Activated naive CD8-positive, alpha-beta T cell treated with anti-CD3 and anti-CD28 coated beads, Interleukin-2, amount 50 U/mL, for 24 hours (primary cell): ENCODE measurements around the gene PEX3.
A peak's percentile ranks its signal among the peaks of the same experiment; 100 is the strongest.

Experiments
- ATAC-seq: fragments of 150-1000 bp; cut with Tn5 transposase; one replicate; pipeline ENCODE4 v1.10.0; 2021
- DNase-seq: peaks from one replicate; pipeline ENCODE4 v3.0.0; 2021
- H3K27ac Mint-ChIP-seq: one replicate; pipeline ENCODE4 v1.8.0; 2021; ENCODE audit warnings: mild to moderate bottlenecking, mixed read lengths
- H3K27me3 Mint-ChIP-seq: one replicate; pipeline ENCODE4 v1.8.0; 2021; ENCODE audit warnings: mixed read lengths
- H3K36me3 Mint-ChIP-seq: one replicate; pipeline ENCODE4 v1.8.0; 2021; ENCODE audit warnings: low read depth, mixed read lengths
- H3K4me1 Mint-ChIP-seq: one replicate; pipeline ENCODE4 v1.8.0; 2021; ENCODE audit warnings: mixed read lengths
- H3K4me3 Mint-ChIP-seq: one replicate; pipeline ENCODE4 v1.8.0; 2021; ENCODE audit warnings: mild to moderate bottlenecking, moderate library complexity, mixed read lengths
- H3K9me3 Mint-ChIP-seq: one replicate; pipeline ENCODE4 v1.8.0; 2021; ENCODE audit warnings: mixed read lengths

The PEX3 gene

DNA sequence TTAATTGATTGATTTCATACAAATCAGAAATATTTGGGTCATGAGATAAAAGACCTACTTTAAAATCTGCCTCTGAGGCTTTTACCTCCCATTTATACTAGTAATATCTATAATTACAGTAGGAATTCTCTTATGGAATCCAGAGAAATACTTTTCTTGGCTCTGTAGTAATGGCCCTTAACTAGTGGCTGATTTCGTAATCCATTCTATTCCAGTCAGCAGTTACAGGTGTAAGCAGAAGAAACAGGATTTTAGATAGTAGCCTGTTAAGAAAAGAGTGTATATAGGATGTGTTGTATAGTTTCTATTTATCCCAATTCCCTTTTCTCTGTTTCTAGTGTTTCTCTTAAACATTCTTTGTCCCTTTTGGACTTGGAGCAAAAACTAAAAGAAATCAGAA is 21.2 kb downstream of the PEX3 start:
- Mint-ChIP-seq H3K36me3 (peaks cover 59% of the 10 kb centered on the region), H3K4me3 (no peak overlapping the region), H3K9me3 (no peaks in the 10 kb centered on the region), H3K27ac (no peak overlapping the region), H3K4me1 (no peaks in the 10 kb centered on the region), H3K27me3 (no peaks in the 10 kb centered on the region)
- ATAC-seq (no peak), DNase-seq (no peak)

DNA sequence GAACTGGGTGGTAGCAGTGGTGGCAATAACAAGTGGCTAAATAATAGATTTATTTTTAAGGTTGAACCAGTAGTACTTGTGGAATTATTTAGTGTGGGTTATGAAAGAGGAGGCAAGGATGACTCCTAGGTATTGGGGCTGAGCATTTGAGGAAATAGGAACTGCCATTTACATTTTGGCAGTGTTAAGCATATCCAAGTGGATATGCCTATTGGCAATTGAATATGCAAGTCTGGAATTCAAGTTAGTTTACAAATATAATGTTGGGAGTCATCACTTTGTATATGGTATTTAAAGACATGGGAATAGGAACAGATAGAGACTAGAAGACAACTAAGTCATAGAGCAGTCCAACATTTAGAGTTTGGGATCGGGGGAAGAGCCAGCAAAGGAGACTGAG is 25.9 kb downstream of the PEX3 start:
- Mint-ChIP-seq H3K27ac (no peak overlapping the region), H3K4me3 (no peak overlapping the region), H3K36me3 (peaks cover 41% of the 10 kb centered on the region), H3K9me3 (no peaks in the 10 kb centered on the region), H3K27me3 (no peaks in the 10 kb centered on the region), H3K4me1 (no peaks in the 10 kb centered on the region)
- ATAC-seq (no peak), DNase-seq (no peak)

DNA sequence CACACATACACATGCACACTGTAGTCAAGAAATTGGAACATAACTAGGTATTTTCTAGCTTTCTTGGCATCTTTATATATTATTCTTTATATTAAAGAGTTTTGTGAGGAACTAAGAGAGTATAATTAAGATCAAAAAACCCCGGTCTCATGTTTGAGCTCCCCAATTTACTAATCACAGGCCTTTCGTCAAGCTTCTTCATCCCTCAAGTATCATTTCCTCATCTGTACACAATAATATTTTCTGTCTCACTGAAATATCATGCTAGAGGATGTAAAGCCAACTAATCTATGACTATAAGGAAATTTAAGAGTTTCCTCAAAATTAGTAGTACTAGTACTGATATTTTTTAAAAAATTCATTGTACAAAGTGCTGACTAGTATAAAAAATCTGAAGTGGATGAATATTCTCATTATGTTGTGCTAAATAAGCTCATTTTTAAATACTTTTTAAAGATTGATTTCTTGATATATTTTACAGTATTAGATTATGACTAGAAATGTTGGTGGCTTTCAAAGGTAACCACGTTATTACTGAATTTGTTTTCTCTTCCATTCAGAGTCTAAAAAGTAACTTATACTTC is 28.0 kb downstream of the PEX3 start:
- ATAC-seq, result no peak
- no peaks in the 10 kb centered on the region for H3K4me1 Mint-ChIP-seq
- H3K36me3 Mint-ChIP-seq, result peaks cover 27% of the 10 kb centered on the region
- no peak for DNase-seq
- H3K4me3 Mint-ChIP-seq, result no peak overlapping the region
- H3K27ac Mint-ChIP-seq, result no peak overlapping the region
- H3K9me3 Mint-ChIP-seq, result no peaks in the 10 kb centered on the region
- H3K27me3 Mint-ChIP-seq, result no peaks in the 10 kb centered on the region

DNA sequence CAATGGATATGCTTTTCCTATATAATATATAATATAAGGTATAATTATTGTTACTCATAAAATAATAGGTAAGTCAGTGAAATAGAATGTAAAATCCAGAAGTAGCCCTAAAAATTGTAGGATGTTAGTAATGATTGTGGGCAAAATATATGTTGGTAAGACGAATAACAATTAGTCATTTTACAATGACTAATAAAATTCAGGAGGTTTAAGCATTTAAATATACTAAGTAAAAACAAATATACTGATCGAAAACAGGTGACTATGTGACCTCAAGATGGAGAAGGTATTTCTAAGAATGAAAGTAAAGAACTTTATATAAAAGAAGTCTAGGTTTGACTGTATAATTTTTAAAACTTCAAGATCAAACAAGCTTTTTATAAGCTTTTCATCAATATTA is 32.0 kb downstream of the PEX3 start:
- Mint-ChIP-seq H3K4me1 (no peaks in the 10 kb centered on the region), H3K27ac (no peak overlapping the region), H3K9me3 (no peaks in the 10 kb centered on the region), H3K27me3 (no peaks in the 10 kb centered on the region), H3K36me3 (peaks cover 8% of the 10 kb centered on the region), H3K4me3 (no peak overlapping the region)
- ATAC-seq (no peak), DNase-seq (no peak)

DNA sequence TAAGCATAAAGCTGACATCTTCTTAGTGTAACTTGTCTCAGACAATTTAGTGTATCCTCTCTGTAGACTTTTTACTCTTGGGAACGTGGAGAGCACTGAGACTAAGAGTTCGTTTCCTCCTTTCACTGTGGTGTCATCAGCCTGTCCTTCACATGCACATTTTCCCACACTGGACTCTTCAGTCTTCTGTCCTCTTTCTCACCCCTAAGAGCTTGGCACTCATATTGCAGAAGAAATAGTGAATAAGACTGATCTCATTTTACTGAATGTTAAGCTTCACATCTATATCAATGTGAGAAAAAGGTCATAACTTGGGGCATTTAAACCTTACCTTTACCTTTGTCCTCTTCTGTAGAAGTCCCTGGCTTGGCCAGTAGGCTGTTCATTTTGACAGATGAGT is 35.4 kb downstream of the PEX3 start:
- no peaks in the 10 kb centered on the region for H3K4me1 Mint-ChIP-seq
- H3K9me3 Mint-ChIP-seq, result no peaks in the 10 kb centered on the region
- ATAC-seq (no peak), DNase-seq (no peak)
- H3K27ac Mint-ChIP-seq, result peak overlapping the region; percentile 54
- H3K36me3 Mint-ChIP-seq, result peaks cover 10% of the 10 kb centered on the region
- H3K4me3 Mint-ChIP-seq, result no peak overlapping the region
- no peaks in the 10 kb centered on the region for H3K27me3 Mint-ChIP-seq

DNA sequence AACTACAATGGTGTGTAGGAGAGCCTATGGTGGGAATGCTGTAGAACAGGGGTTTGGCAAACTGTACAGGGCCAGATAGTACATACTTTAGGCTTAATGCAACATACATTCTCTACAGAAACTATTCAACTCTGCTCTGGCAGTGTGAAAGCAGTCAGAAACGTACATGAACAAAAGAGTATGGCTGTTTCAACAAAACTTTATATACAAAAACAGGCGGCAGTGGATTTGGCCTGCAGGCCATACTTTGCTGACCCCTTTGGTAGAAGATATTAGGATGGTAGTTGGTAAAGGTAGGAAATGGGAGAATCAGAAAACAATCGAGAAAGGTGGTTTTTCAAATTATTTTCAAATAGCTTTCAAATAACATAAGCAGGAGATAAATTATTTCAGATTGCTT is 36.1 kb downstream of the PEX3 start:
- DNase-seq (no peak), ATAC-seq (no peak)
- Mint-ChIP-seq H3K4me3 (no peak overlapping the region), H3K4me1 (no peaks in the 10 kb centered on the region), H3K27ac (no peak overlapping the region), H3K36me3 (peaks cover 10% of the 10 kb centered on the region), H3K9me3 (no peaks in the 10 kb centered on the region), H3K27me3 (no peaks in the 10 kb centered on the region)

DNA sequence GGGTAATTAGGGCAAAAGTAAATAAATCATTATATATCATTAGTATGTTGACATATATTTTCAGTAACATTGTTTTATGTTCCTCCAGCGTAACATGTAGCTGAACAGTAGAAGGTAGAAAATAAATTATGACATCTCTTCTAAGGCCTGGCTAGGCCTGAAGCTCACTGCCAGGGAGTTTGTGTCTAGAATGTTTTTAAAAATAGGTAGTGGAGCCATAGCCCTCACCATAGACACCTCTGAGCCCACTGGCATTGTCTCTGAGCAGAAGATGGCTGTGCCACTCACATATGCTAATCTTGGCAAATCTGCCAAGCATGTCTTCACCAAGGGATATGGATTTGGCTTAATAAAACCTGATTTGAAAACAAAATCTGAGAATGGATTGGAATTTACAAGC is 39.6 kb downstream of the PEX3 start:
- Mint-ChIP-seq H3K27ac (no peak overlapping the region), H3K4me3 (no peak overlapping the region)

DNA sequence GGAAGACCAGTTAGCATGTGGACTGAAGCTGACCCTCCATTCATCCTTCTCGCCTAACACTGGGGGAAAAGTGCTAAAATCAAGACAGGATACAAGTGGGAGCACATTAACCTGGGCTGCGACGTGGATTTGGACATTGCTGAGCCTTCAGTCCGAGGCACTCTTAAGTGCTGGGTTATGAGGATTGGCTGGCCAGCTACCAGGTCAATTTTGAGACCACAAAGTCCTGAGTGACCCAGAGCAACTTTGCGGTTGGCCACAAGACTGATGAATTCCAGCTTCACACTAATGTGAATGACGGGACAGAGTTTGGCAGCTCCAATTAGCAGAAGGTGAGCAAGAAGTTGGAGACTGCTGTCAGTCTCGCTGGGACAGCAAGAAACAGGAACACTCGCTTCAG is 40.2 kb downstream of the PEX3 start:
- peaks cover 5% of the 10 kb centered on the region for H3K36me3 Mint-ChIP-seq
- H3K9me3 Mint-ChIP-seq, result no peaks in the 10 kb centered on the region
- H3K4me1 Mint-ChIP-seq, result no peaks in the 10 kb centered on the region
- DNase-seq, result no peak
- no peak for ATAC-seq
- H3K27ac Mint-ChIP-seq, result no peak overlapping the region
- H3K27me3 Mint-ChIP-seq, result no peaks in the 10 kb centered on the region
- H3K4me3 Mint-ChIP-seq, result no peak overlapping the region

More for the DNA sequence above, 39.6 kb downstream of the PEX3 start:
- ATAC-seq (no peak), DNase-seq (no peak)
- Mint-ChIP-seq H3K9me3 (no peaks in the 10 kb centered on the region), H3K36me3 (peaks cover 7% of the 10 kb centered on the region), H3K4me1 (no peaks in the 10 kb centered on the region), H3K27me3 (no peaks in the 10 kb centered on the region)

DNA sequence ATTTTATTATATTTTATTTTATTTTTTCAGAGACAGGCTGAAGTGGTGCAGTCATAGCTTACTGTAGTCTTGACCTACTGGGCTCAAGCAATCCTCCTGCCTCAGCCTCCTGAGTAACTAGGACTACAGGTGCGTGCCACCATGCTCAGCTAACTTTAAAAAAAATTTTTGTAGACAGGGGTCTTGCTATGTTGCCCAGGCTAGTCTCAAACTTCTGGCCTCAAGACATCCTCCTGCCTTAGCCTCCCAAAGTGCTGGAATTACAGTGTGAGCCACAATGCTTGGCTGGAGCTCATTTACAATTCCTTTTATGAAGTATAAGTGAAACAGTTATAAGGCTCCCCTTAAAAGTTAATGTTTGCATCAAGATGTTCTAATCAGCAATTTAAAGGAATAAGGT is 46.4 kb downstream of the PEX3 start:
- H3K36me3 Mint-ChIP-seq, result peaks cover 18% of the 10 kb centered on the region
- no peak overlapping the region for H3K4me3 Mint-ChIP-seq
- H3K9me3 Mint-ChIP-seq, result peaks cover 3% of the 10 kb centered on the region
- no peak overlapping the region for H3K27ac Mint-ChIP-seq
- peaks cover 7% of the 10 kb centered on the region for H3K4me1 Mint-ChIP-seq
- ATAC-seq (no peak), DNase-seq (no peak)
- H3K27me3 Mint-ChIP-seq, result no peaks in the 10 kb centered on the region

DNA sequence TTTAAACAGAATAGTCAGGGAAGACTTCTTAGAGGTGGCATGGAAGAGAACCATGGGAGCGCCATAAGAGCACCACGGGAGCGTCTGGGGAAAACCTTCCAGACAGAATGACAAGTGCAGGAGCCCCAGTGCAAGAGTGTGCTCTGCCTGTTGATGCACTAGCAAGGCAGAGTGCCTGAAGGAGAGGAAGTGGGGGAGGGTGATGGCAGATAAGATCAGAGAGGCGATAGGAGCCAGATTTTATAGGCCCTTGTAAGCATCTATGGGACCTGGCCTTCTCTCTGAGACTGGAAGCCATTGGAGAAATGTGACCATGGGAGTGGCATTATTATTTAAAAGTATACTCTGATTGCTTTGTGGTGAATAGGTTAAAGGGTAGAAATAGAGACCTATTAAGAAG is 47.8 kb downstream of the PEX3 start:
- Mint-ChIP-seq H3K27me3 (no peaks in the 10 kb centered on the region), H3K27ac (no peak overlapping the region), H3K36me3 (peaks cover 18% of the 10 kb centered on the region), H3K4me1 (peaks cover 7% of the 10 kb centered on the region), H3K4me3 (no peak overlapping the region), H3K9me3 (peaks cover 3% of the 10 kb centered on the region)
- no peak for DNase-seq
- no peak for ATAC-seq

DNA sequence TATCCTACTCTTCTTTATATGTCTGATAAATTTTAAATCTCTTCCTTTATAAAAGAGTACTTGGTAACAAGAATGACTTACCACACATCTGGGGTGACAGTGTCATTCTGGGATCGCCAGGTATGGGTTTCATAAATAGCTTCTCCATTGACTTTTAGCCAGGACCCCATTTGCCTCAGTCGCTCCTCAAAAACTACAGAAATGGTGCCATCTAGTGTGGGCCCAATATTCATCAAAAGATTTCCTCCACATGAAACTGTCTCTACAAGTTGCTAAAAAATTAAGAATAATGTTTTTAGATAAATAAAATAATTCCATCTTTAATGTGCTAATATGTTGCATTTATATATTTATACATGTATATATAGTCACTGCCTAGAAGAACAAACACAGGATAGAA is 51.2 kb downstream of the PEX3 start:
- Mint-ChIP-seq H3K9me3 (peaks cover 3% of the 10 kb centered on the region), H3K27ac (no peak overlapping the region), H3K27me3 (no peaks in the 10 kb centered on the region), H3K36me3 (peaks cover 30% of the 10 kb centered on the region), H3K4me1 (peaks cover 12% of the 10 kb centered on the region), H3K4me3 (no peak overlapping the region)
- ATAC-seq (no peak), DNase-seq (no peak)

DNA sequence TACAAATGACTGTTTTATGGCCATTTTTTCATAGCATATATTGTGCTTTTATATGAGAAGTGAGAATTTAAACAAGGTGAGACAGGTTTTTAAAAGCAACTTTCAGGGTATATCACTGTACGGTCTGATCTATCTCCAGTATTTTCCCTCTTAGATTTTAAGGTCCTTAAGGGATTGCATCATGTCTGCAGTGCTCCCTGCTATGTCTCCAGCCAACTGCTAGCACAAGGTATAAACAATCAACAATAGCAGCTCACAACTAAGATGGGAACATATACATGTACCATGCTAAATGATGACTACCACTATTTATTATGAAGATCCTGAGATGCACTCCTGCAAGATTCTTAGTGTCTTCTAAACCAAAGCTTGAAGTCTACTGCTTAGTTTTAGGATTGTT is 53.8 kb downstream of the PEX3 start:
- no peak for DNase-seq
- Mint-ChIP-seq H3K36me3 (peaks cover 16% of the 10 kb centered on the region), H3K4me1 (peaks cover 5% of the 10 kb centered on the region), H3K27me3 (no peaks in the 10 kb centered on the region), H3K9me3 (no peaks in the 10 kb centered on the region), H3K27ac (no peak overlapping the region), H3K4me3 (no peak overlapping the region)
- ATAC-seq, result no peak

DNA sequence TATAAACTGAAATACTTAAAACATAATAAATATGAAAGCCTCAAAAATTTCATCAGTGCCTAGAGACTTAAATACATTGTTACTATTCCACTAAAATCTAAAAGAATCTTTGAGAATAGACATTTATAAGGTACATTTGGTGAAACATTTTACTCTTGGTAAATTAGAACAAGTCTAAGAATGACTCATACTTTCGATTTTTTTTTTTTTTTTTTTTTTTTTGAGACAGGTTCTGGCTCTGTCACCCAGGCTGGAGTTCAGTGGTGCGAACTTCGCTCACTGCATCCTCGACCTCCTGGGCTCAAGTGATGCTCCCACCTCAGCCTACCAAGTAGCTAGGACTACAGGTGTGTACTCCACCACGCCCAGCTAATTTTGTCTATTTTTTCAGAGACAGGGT is 54.5 kb downstream of the PEX3 start:
- ATAC-seq (no peak), DNase-seq (no peak)
- Mint-ChIP-seq H3K36me3 (peaks cover 13% of the 10 kb centered on the region), H3K27ac (no peak overlapping the region), H3K27me3 (no peaks in the 10 kb centered on the region), H3K4me3 (no peak overlapping the region), H3K9me3 (no peaks in the 10 kb centered on the region), H3K4me1 (peaks cover 8% of the 10 kb centered on the region)

DNA sequence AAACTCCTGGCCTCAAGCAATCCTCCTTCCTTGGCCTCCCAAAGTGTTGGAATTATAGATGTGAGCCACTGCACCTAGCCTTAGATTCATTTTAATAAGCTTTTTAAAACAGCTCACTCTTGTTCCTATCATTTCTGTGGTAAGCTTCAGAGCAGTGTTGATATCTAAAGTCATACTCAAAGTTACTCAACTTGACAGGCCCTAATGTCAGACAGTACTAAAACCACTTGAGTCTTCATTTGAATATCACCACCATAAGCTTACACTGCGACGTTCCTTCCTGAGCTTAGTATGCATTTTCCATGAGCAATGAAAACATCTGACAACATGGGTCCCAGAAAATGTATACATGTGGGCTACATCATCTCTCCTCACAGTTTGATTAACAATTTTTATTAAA is 54.9 kb downstream of the PEX3 start:
- DNase-seq (no peak), ATAC-seq (no peak)
- no peaks in the 10 kb centered on the region for H3K27me3 Mint-ChIP-seq
- no peaks in the 10 kb centered on the region for H3K9me3 Mint-ChIP-seq
- H3K27ac Mint-ChIP-seq, result no peak overlapping the region
- H3K4me3 Mint-ChIP-seq, result no peak overlapping the region
- peaks cover 13% of the 10 kb centered on the region for H3K36me3 Mint-ChIP-seq
- H3K4me1 Mint-ChIP-seq, result peaks cover 11% of the 10 kb centered on the region

DNA sequence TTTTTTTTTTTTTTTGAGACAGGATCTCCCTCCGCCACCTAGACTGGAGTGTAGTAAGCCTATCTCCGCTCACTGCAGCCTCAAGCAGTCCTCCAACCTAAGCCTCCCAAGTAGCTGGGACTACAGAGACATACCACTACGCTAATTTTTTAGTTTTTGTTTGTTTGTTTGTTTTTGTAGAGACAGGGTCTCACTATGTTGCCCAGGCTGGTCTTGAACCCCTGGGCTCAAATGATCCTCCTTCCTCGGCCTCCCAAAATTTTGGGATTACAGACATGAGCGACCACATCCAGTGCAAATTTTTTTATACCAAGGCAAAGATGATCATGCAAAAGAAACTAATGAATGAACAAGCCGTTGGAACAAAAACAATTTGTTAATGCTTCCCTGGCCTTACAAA is 55.6 kb downstream of the PEX3 start:
- ATAC-seq (no peak), DNase-seq (no peak)
- Mint-ChIP-seq H3K4me3 (no peak overlapping the region), H3K4me1 (peaks cover 17% of the 10 kb centered on the region), H3K9me3 (no peaks in the 10 kb centered on the region), H3K36me3 (peaks cover 13% of the 10 kb centered on the region), H3K27ac (no peak overlapping the region), H3K27me3 (no peaks in the 10 kb centered on the region)

DNA sequence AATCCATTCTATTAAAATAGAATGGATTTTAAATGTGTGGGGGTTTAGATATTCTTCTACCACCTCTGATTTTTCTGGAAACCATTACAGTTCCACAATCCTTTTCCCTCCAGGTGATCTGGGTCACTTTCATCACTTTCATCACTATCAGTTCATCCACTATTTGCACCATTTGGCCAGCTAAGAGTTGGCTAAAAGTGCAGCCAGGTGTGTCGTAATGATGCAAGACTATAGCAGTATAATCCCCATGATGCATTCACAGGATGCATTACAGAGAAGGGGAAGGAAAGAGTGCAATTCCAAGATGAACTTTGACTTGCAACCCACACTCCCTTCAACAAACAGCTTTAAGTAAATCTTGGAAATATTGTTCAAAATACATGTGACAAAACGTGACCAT is 56.0 kb downstream of the PEX3 start:
- DNase-seq, result no peak

More for the DNA sequence above, 56.0 kb downstream of the PEX3 start:
- Mint-ChIP-seq H3K4me3 (no peak overlapping the region), H3K36me3 (peaks cover 13% of the 10 kb centered on the region), H3K27me3 (no peaks in the 10 kb centered on the region), H3K27ac (no peak overlapping the region), H3K9me3 (no peaks in the 10 kb centered on the region), H3K4me1 (peaks cover 21% of the 10 kb centered on the region)
- no peak for ATAC-seq
